HG03575 (cell line): Measurements from ENCODE around the gene CCL22.
"Not testable (repeated sequence)": the region's sequence is repeated elsewhere in the genome, so short reads cannot be mapped to it uniquely, and the experiment has no call there.

Source experiments
- ATAC-seq: cut with Tn5 transposase; IDR thresholded peaks from one replicate; pipeline ENCODE4 v1.9.1; 2021; ENCODE audit not compliant: unreplicated experiment, insufficient number of reproducible peaks, low FRiP score; ENCODE audit errors: extremely low read depth

CCL22 gene

GRCh38 chr16:57388359-57389086, 29.9 kb downstream of the CCL22 start:
- no peak for ATAC-seq

- ATAC-seq = no peak
Observed at GRCh38 chr16:57389087-57389468, 30.5 kb downstream of the CCL22 start.

- ATAC-seq = no peak
Observed at GRCh38 chr16:57390636-57391295, 32.2 kb downstream of the CCL22 start.

- no peak for ATAC-seq
Observed at GRCh38 chr16:57391300-57391699, 32.7 kb downstream of the CCL22 start.

GRCh38 chr16:57391708-57392107, 33.1 kb downstream of the CCL22 start:
- no peak for ATAC-seq

- no peak for ATAC-seq
Observed at GRCh38 chr16:57392694-57393093, 34.1 kb downstream of the CCL22 start.

GRCh38 chr16:57394444-57394843, 35.9 kb downstream of the CCL22 start:
- no peak for ATAC-seq

- no peak for ATAC-seq
Observed at GRCh38 chr16:57395026-57395425, 36.4 kb downstream of the CCL22 start.

- ATAC-seq = no peak
Observed at GRCh38 chr16:57396786-57397185, 38.2 kb downstream of the CCL22 start.

GRCh38 chr16:57397493-57397892, 38.9 kb downstream of the CCL22 start:
- not testable (repeated sequence) for ATAC-seq

GRCh38 chr16:57401943-57402640, 43.5 kb downstream of the CCL22 start:
- ATAC-seq = no peak

GRCh38 chr16:57403965-57404817, 45.6 kb downstream of the CCL22 start, which contains the start of gene CCL17:
Gene CCL17 (plus strand): TSS chr16:57404767. CDS start chr16:57413933, 9,166 bp downstream.
- no peak for ATAC-seq

- no peak for ATAC-seq
Observed at GRCh38 chr16:57405097-57405496, 46.5 kb downstream of the CCL22 start.

- no peak for ATAC-seq
Observed at GRCh38 chr16:57406881-57407280, 48.3 kb downstream of the CCL22 start.

- ATAC-seq = no peak
Observed at GRCh38 chr16:57407521-57408353, 49.2 kb downstream of the CCL22 start.

- ATAC-seq = no peak
Observed at GRCh38 chr16:57409065-57409464, 50.5 kb downstream of the CCL22 start.

GRCh38 chr16:57409870-57410587, 51.4 kb downstream of the CCL22 start:
- ATAC-seq = no peak
